ENCODE results near the gene REXO4. TPM values are rescaled to one million over a fixed set of nuclear protein-coding genes. Genes with fewer than 3 reads are reported as not detected.

Gene REXO4
- total and polyA plus RNA-seq, 10 of the 15 experiments (the other 5 are each of a cell fraction or from before 2014, with no cell fraction given): 2.7 to 43.9 (median 30.5) TPM

- no peak overlapping the region for H3K4me3 ChIP-seq
- no peak for FAIRE-seq
- H3K9me3 ChIP-seq (replicated peaks; ENCODE audit: control insufficient read depth, insufficient read depth, low read length): no peaks in the 10 kb centered on the region
- H3K79me2 ChIP-seq (ENCODE audit: control insufficient read depth, insufficient read depth, low read length): no peaks in the 10 kb centered on the region
- DNase-seq (ENCODE audit: low read depth, low spot score): no peak
- CTCF ChIA-PET: no interaction called here
- H3K4me2 ChIP-seq (ENCODE audit: control insufficient read depth, insufficient read depth): no peak overlapping the region
- H4K20me1 ChIP-seq (ENCODE audit: control insufficient read depth, insufficient read depth): no peaks in the 10 kb centered on the region
- in situ Hi-C loops (cut with MboI): no loop called here
- TF ChIP-seq SRF (IDR thresholded peaks at IDR 0.05; ENCODE audit: low read depth in 2 of 2, low read length in 2 of 2) (no peak), NFYB (IDR thresholded peaks at IDR 0.05; ENCODE audit: insufficient read depth, low read depth, low read length) (no peak), CHD4 (IDR thresholded peaks at IDR 0.05) (no peak), MYC (IDR thresholded peaks at IDR 0.05; ENCODE audit: insufficient read depth, insufficient read length, insufficient replicate concordance, low read length, severe bottlenecking) (no peak), CHD2 (IDR thresholded peaks at IDR 0.05; ENCODE audit: borderline replicate concordance, low read depth, low read length) (no peak), EZH2 (IDR thresholded peaks at IDR 0.05; ENCODE audit: borderline replicate concordance, control insufficient read depth, low read depth, low read length) (no peak), PKNOX1 (IDR thresholded peaks at IDR 0.05) (no peak), E2F4 (IDR thresholded peaks at IDR 0.05; ENCODE audit: low read depth, low read length) (no peak), YY1 (IDR thresholded peaks at IDR 0.05; ENCODE audit: low read depth, low read length) (no peak), FOS (IDR thresholded peaks at IDR 0.05; ENCODE audit: borderline replicate concordance, extremely low read depth, insufficient read length) (no peak), NR2C1 (IDR thresholded peaks at IDR 0.05) (no peak), SREBF2 (IDR thresholded peaks at IDR 0.05; ENCODE audit: low read length) (no peak), ZNF592 (IDR thresholded peaks at IDR 0.05) (no peak)
- H3K4me1 ChIP-seq (ENCODE audit: control insufficient read depth, insufficient read depth, low read length): no peaks in the 10 kb centered on the region
- H3K9ac ChIP-seq (ENCODE audit: control insufficient read depth, insufficient read depth, low read length): no peak overlapping the region
- H2AFZ ChIP-seq (ENCODE audit: control insufficient read depth, low read depth, low read length): no peak overlapping the region
- POLR2A ChIA-PET: no interaction called here
- no peaks in the 10 kb centered on the region for H3K36me3 ChIP-seq (ENCODE audit: control insufficient read depth in 2 of 2, insufficient read depth in 2 of 2, low read length in 1 of 2)
- H3K27ac ChIP-seq (ENCODE audit: control insufficient read depth, insufficient read depth): no peak overlapping the region
- H3K27me3 ChIP-seq (replicated peaks in 1 of 2; ENCODE audit: control insufficient read depth in 2 of 2, insufficient read depth in 2 of 2, low read length in 1 of 2): no peaks in the 10 kb centered on the region
- no TSS peak for BruUV-seq (replicated peaks)
- WGBS (ENCODE audit: insufficient coverage, insufficient replicate concordance, low lambda C conversion rate, missing lambda C conversion rate): 82% methylated on average over 17 of the region's 17 CpGs
- intact Hi-C loops (cut with micrococcal nuclease; ENCODE audit: unreplicated experiment): no loop called here
- RAD21 ChIA-PET (ENCODE audit: unreplicated experiment): no interaction called here
- SMC1A ChIA-PET (ENCODE audit: uncharacterized antibody, unreplicated experiment): no interaction called here
- no peak for ATAC-seq
Observed at GRCh38 chr9:133384736-133385321, 33.0 kb downstream of the REXO4 start.

All from GM12878 (cell line).